IMR-90 (cell line): ENCODE data around the gene PSPH.

Experiments used
- MAFK ChIP-seq: IDR thresholded peaks from 2 replicates; pipeline ENCODE4 v1.6.1; 2012; ENCODE audit warnings: low read depth, low read length, improper control_type of control experiment
- TF ChIP-seq, protein P1 (sequence below): conservative IDR thresholded peaks from 2 replicates; pipeline ENCODE4 v1.5.1; 2012; ENCODE audit warnings: mild to moderate bottlenecking, low read depth, low read length, improper control_type of control experiment

DNA sequence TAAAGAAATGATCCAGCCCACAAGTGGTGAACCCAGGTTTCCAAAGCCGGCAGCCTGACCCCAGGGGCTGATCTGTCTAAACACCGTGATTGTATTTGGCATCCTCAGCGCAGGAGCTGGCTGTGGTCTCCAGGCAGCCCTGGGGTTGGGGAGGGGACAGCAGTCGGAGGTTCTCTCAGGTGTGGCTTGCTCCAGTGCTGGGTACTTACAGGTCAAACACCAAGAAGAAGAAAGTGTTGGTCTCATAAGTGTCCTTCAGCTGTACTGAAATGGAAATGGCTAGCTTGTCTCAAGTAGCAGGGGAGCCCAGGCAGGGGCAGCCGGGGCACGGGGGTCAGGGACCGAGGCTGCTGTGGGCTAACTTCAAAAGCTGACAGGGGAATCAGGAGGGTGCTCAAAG is 35.5 kb upstream of the PSPH start:
- TF ChIP-seq, protein P1, sequence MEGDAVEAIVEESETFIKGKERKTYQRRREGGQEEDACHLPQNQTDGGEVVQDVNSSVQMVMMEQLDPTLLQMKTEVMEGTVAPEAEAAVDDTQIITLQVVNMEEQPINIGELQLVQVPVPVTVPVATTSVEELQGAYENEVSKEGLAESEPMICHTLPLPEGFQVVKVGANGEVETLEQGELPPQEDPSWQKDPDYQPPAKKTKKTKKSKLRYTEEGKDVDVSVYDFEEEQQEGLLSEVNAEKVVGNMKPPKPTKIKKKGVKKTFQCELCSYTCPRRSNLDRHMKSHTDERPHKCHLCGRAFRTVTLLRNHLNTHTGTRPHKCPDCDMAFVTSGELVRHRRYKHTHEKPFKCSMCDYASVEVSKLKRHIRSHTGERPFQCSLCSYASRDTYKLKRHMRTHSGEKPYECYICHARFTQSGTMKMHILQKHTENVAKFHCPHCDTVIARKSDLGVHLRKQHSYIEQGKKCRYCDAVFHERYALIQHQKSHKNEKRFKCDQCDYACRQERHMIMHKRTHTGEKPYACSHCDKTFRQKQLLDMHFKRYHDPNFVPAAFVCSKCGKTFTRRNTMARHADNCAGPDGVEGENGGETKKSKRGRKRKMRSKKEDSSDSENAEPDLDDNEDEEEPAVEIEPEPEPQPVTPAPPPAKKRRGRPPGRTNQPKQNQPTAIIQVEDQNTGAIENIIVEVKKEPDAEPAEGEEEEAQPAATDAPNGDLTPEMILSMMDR, result no peak
- TF ChIP-seq MAFK, result no peak
